Erythroblast (primary cell): ENCODE results near the gene UNC79.

Source experiments
- GATA1 ChIP-seq: IDR thresholded peaks from 2 replicates; pipeline ENCODE4 v1.6.1; 2011; ENCODE audit warnings: low read depth, mild to moderate bottlenecking, control low read depth, low read length, moderate library complexity
- POLR2A ChIP-seq: IDR thresholded peaks from 2 replicates; pipeline ENCODE4 v1.6.1; 2011; ENCODE audit warnings: mild to moderate bottlenecking, low read length

GRCh38 chr14:93591506-93591905, 160.8 kb downstream of the UNC79 start:
- TF ChIP-seq POLR2A (no peak), GATA1 (no peak)
